H1 (cell line): ENCODE results near the gene SPG11. TPM values are rescaled to one million over a fixed set of nuclear protein-coding genes. Genes with fewer than 3 reads are reported as not detected.

ENCODE experiments used
- CTCF ChIA-PET: fragments of 300-600 bp; sonication (Branson Sonifier 250); formaldehyde crosslinking; loops from one replicate; lab custom pipeline; 2021; ENCODE audit not compliant: partially characterized antibody; lab: Charles Lee
- POLR2A ChIA-PET: fragments of 300-600 bp; sonication (Branson Sonifier 250); formaldehyde crosslinking; loops from one replicate; lab custom pipeline; 2021; ENCODE audit warnings: inconsistent platforms; ENCODE audit not compliant: partially characterized antibody; lab: Charles Lee
- DNase-seq, 2 experiments: peaks; one replicate each; pipeline versions ENCODE4 v3.0.0 to v3.0.0-alpha.2; 2010 to 2022; ENCODE audit warnings: low spot score in 2 of 2, low read depth in 1 of 2, mixed read lengths in 1 of 2
- FAIRE-seq: peaks from 2 replicates; lab custom pipeline; 2011; peaks lifted over from hg19 to GRCh38; lab: Jason Lieb, UNC
- H2AFZ ChIP-seq: 2 replicates; pipeline ENCODE4 v1.8.1; 2012; ENCODE audit warnings: low read length, inconsistent platforms
- H2AK5ac ChIP-seq: 2 replicates; pipeline ENCODE4 v1.6.1; 2013; ENCODE audit warnings: low read depth, low read length
- H2BK120ac ChIP-seq: replicated peaks from 2 replicates; pipeline ENCODE3; 2013; ENCODE audit warnings: low read depth, low read length, inconsistent platforms
- H2BK12ac ChIP-seq: 2 replicates; pipeline ENCODE4 v1.6.1; 2013; ENCODE audit warnings: low read depth, low read length
- H2BK15ac ChIP-seq: 2 replicates; pipeline ENCODE4 v1.6.1; 2013; ENCODE audit warnings: low read length
- H2BK20ac ChIP-seq: 2 replicates; pipeline ENCODE4 v1.6.1; 2013; ENCODE audit warnings: low read length
- H2BK5ac ChIP-seq: 2 replicates; pipeline ENCODE4 v1.6.1; 2013; ENCODE audit warnings: low read depth, low read length
- H3K14ac ChIP-seq: 2 replicates; pipeline ENCODE4 v1.6.1; 2013; ENCODE audit warnings: inconsistent platforms; ENCODE audit not compliant: insufficient read length
- H3K18ac ChIP-seq: 2 replicates; pipeline ENCODE4 v1.6.1; 2013; ENCODE audit warnings: low read length; ENCODE audit errors: extremely low read depth
- H3K23ac ChIP-seq: 2 replicates; pipeline ENCODE4 v1.6.1; 2013; ENCODE audit warnings: inconsistent platforms; ENCODE audit not compliant: insufficient read length
- H3K23me2 ChIP-seq: 2 replicates; pipeline ENCODE4 v1.6.1; 2013; ENCODE audit warnings: low read depth, low read length
- H3K27ac ChIP-seq: 2 replicates; pipeline ENCODE4 v1.6.1; 2011; ENCODE audit warnings: low read depth, low read length, inconsistent platforms
- H3K27me3 ChIP-seq, 4 experiments: replicated peaks in 1 of 4; 1 replicate in 1 of 4; 2 replicates in 3 of 4; pipeline versions ENCODE4 v1.6.1 to v1.8.1; 2011 to 2013; ENCODE audit warnings: low read length in 3 of 4, mild to moderate bottlenecking in 3 of 4, inconsistent platforms in 2 of 4, mixed read lengths in 2 of 4, moderate library complexity in 1 of 4; ENCODE audit not compliant: control insufficient read depth in 3 of 4, insufficient read depth in 3 of 4; ENCODE audit errors: extremely low read depth in 1 of 4
- H3K36me3 ChIP-seq, 4 experiments: 2 replicates each; pipeline versions ENCODE4 v1.6.1 to v1.8.1; 2011 to 2013; ENCODE audit warnings: mild to moderate bottlenecking in 4 of 4, low read length in 3 of 4, moderate library complexity in 2 of 4, control low read depth in 1 of 4, inconsistent platforms in 1 of 4; ENCODE audit not compliant: insufficient read depth in 4 of 4, control insufficient read depth in 2 of 4
- H3K4ac ChIP-seq: replicated peaks from 2 replicates; pipeline ENCODE3; 2013; ENCODE audit warnings: low read length, low read depth, mixed read lengths, inconsistent platforms; ENCODE audit not compliant: insufficient read length
- H3K4me1 ChIP-seq, 4 experiments: replicated peaks in 1 of 4; 1 replicate in 1 of 4; 2 replicates in 3 of 4; pipeline versions ENCODE4 v1.6.1 to v1.8.1; 2011 to 2013; ENCODE audit warnings: low read length in 3 of 4, inconsistent platforms in 2 of 4, mixed read lengths in 1 of 4; ENCODE audit not compliant: insufficient read depth in 4 of 4, control insufficient read depth in 3 of 4
- H3K4me2 ChIP-seq, 2 experiments: 2 replicates each; pipeline versions ENCODE4 v1.6.1 to v1.8.1; 2011 to 2013; ENCODE audit warnings: low read depth in 2 of 2, low read length in 2 of 2, control low read depth in 1 of 2, inconsistent platforms in 1 of 2, mild to moderate bottlenecking in 1 of 2; ENCODE audit not compliant: insufficient read depth in 1 of 2
- H3K4me3 ChIP-seq, 4 experiments: fragments of 200-600, 300-600 bp in 1 of 4; sonication (generic), shearing (Covaris generic), sonication (Bioruptor Twin) in 1 of 4; 2 replicates each; pipeline versions ENCODE4 v1.5.1 to v1.8.1; 2011 to 2016; ENCODE audit warnings: low read length in 4 of 4, low read depth in 3 of 4, control low read depth in 2 of 4, inconsistent platforms in 2 of 4, mild to moderate bottlenecking in 2 of 4, mixed read lengths in 1 of 4, moderate library complexity in 1 of 4; ENCODE audit not compliant: insufficient read depth in 2 of 4; ENCODE audit errors: extremely low read depth in 1 of 4
- H3K56ac ChIP-seq: replicated peaks from 2 replicates; pipeline ENCODE3; 2013; ENCODE audit warnings: low read depth, mild to moderate bottlenecking, mixed read lengths, low read length, inconsistent platforms; ENCODE audit not compliant: insufficient read length
- H3K79me1 ChIP-seq: 2 replicates; pipeline ENCODE4 v1.6.1; 2013; ENCODE audit warnings: low read depth, low read length, control low read depth
- H3K79me2 ChIP-seq, 2 experiments: 2 replicates each; pipeline versions ENCODE4 v1.6.1 to v1.8.1; 2012 to 2013; ENCODE audit warnings: low read length in 2 of 2, mild to moderate bottlenecking in 2 of 2, inconsistent platforms in 1 of 2; ENCODE audit not compliant: insufficient read depth in 2 of 2, control insufficient read depth in 1 of 2
- H3K9ac ChIP-seq, 4 experiments: replicated peaks in 1 of 4; 1 replicate in 1 of 4; 2 replicates in 3 of 4; pipeline versions ENCODE4 v1.6.1 to v1.8.1; 2011 to 2013; ENCODE audit warnings: low read depth in 3 of 4, low read length in 3 of 4, control low read depth in 2 of 4, mild to moderate bottlenecking in 2 of 4, moderate library complexity in 2 of 4, inconsistent platforms in 1 of 4; ENCODE audit errors: extremely low read depth in 1 of 4
- H3K9me3 ChIP-seq, 2 experiments: 2 replicates each; pipeline versions ENCODE4 v1.6.1 to v1.8.1; 2012 to 2013; ENCODE audit warnings: mild to moderate bottlenecking in 2 of 2, moderate library complexity in 2 of 2, control low read depth in 1 of 2, inconsistent platforms in 1 of 2, low read depth in 1 of 2, low read length in 1 of 2, mixed read lengths in 1 of 2; ENCODE audit not compliant: insufficient read depth in 2 of 2
- H4K20me1 ChIP-seq, 2 experiments: replicated peaks in 1 of 2; 2 replicates each; pipeline versions ENCODE3 to v1.8.1; 2011 to 2013; ENCODE audit warnings: inconsistent platforms in 2 of 2, low read length in 2 of 2, mild to moderate bottlenecking in 1 of 2; ENCODE audit not compliant: insufficient read depth in 2 of 2, control insufficient read depth in 1 of 2
- H4K5ac ChIP-seq: 2 replicates; pipeline ENCODE4 v1.6.1; 2013; ENCODE audit warnings: low read length, low read depth, mixed read lengths, inconsistent platforms; ENCODE audit not compliant: insufficient read length
- H4K8ac ChIP-seq: 2 replicates; pipeline ENCODE4 v1.8.0; 2013; ENCODE audit warnings: mild to moderate bottlenecking, moderate library complexity, low read length, inconsistent platforms; ENCODE audit not compliant: insufficient read depth; ENCODE audit errors: extremely low read depth
- H4K91ac ChIP-seq: replicated peaks from 2 replicates; pipeline ENCODE3; 2013; ENCODE audit warnings: low read length, mixed read lengths, inconsistent platforms; ENCODE audit not compliant: insufficient read length
- BRCA1 ChIP-seq: IDR thresholded peaks from 2 replicates; pipeline ENCODE4 v1.6.1; 2012; ENCODE audit warnings: low read depth, low read length, improper control_type of control experiment
- CHD1 ChIP-seq: IDR thresholded peaks from 2 replicates; pipeline ENCODE4 v1.6.1; 2012; ENCODE audit warnings: low read depth, low read length, improper control_type of control experiment
- EZH2 ChIP-seq: fragments of 200-600 bp; sonication (generic); IDR thresholded peaks from 2 replicates; pipeline ENCODE4 v1.7.1; 2012; ENCODE audit warnings: low read depth, mild to moderate bottlenecking, moderate library complexity, low read length, inconsistent platforms; ENCODE audit not compliant: severe bottlenecking
- HDAC6 ChIP-seq: IDR thresholded peaks from one replicate; pipeline ENCODE4 v1.7.1; 2012; ENCODE audit warnings: low read depth, mild to moderate bottlenecking, inconsistent platforms, low read length, moderate library complexity
- JUND ChIP-seq: IDR thresholded peaks from 2 replicates; pipeline ENCODE4 v1.6.1; 2011; ENCODE audit warnings: mild to moderate bottlenecking, improper control_type of control experiment, low read length
- KDM4A ChIP-seq: IDR thresholded peaks from one replicate; pipeline ENCODE4 v1.7.1; 2012; ENCODE audit warnings: low read depth, mild to moderate bottlenecking, moderate library complexity, low read length, inconsistent platforms; ENCODE audit not compliant: severe bottlenecking
- RBBP5 ChIP-seq: IDR thresholded peaks from 2 replicates; pipeline ENCODE4 v1.7.1; 2012; ENCODE audit warnings: low read depth, mild to moderate bottlenecking, inconsistent platforms, low read length, moderate library complexity, borderline replicate concordance
- RNF2 ChIP-seq: fragments of 200-900, 300-1000 bp; sonication (generic); IDR thresholded peaks from 2 replicates; pipeline ENCODE4 v1.7.1; 2016; ENCODE audit warnings: borderline replicate concordance, low read depth, mild to moderate bottlenecking, antibody characterized with exemption, low read length; ENCODE audit not compliant: poor library complexity, severe bottlenecking; ENCODE audit errors: missing control alignments
- RXRA ChIP-seq: IDR thresholded peaks from 2 replicates; pipeline ENCODE4 v1.6.1; 2011; ENCODE audit warnings: low read depth, mild to moderate bottlenecking, low read length, moderate library complexity; ENCODE audit not compliant: insufficient read depth
- SRF ChIP-seq: IDR thresholded peaks from 2 replicates; pipeline ENCODE4 v1.6.1; 2011; ENCODE audit warnings: mild to moderate bottlenecking, low read depth, low read length, moderate library complexity
- TAF1 ChIP-seq: IDR thresholded peaks from 2 replicates; pipeline ENCODE4 v1.6.1; 2011; ENCODE audit warnings: mild to moderate bottlenecking, low read depth, low read length
- TEAD4 ChIP-seq: IDR thresholded peaks from 2 replicates; pipeline ENCODE4 v1.6.1; 2012; ENCODE audit warnings: low read depth, low read length, inconsistent platforms, mixed read lengths
- WGBS, 2 experiments: shearing (Covaris generic) in 1 of 2; methylation state at CpG; one replicate each; pipeline versions ENCODE4 v1.1.6 to v1.1.7; 2013 to 2015; ENCODE audit warnings: low lambda C conversion rate in 2 of 2, mixed read lengths in 2 of 2, inconsistent platforms in 1 of 2, low coverage in 1 of 2, missing lambda C conversion rate in 1 of 2; ENCODE audit not compliant: insufficient replicate concordance in 2 of 2, insufficient coverage in 1 of 2, insufficient read length in 1 of 2; ENCODE audit errors: extremely low coverage in 1 of 2, missing lambda C conversion rate in 1 of 2; 5-methylcytosine and 5-hydroxymethylcytosine counted together
- polyA plus RNA-seq, 7 experiments: library from polyadenylated mRNA; depleted of rRNA in 3 of 7; stranded (reverse) in 5 of 7; unstranded in 2 of 7; fragments of >200 nt in 5 of 7; fragments of 200-250 nt in 2 of 7; gene quantifications; 1 replicate in 5 of 7; 2 replicates in 1 of 7; 4 replicates in 1 of 7; pipeline versions ENCODE4 v1.2.1 to v1.2.3, GENCODE V29; 2011 to 2013; ENCODE audit warnings: missing spikeins in 2 of 7, mixed read lengths in 2 of 7
- total RNA-seq: library from RNA; stranded (reverse); fragmentation: NEBNext Ultra II Directional; extraction: Animal tissue kit (Norgen Biotek cat#: 25700); gene quantifications from 2 replicates; pipeline ENCODE4 v1.2.1, GENCODE V29; 2021

SPG11 gene
- total and polyA plus RNA-seq, 2 of the 8 experiments (the other 6 are each of a cell fraction or from before 2014, with no cell fraction given): 37.1 to 38.6 TPM

GRCh38 chr15:44550256-44550655 is 113.2 kb downstream of the SPG11 start:
- Histone ChIP-seq H3K9me3 (no peaks in the 10 kb centered on the region), H3K4me1 (no peaks in the 10 kb centered on the region), H2BK20ac (no peak overlapping the region), H3K79me1 (no peaks in the 10 kb centered on the region), H2AFZ (no peak overlapping the region), H2AK5ac (no peak overlapping the region), H2BK120ac (no peak overlapping the region), H3K4ac (no peak overlapping the region), H2BK5ac (no peak overlapping the region), H4K91ac (no peak overlapping the region), H3K36me3 (peaks cover 3 to 38% (median 20%) of the 10 kb centered on the region in 4 experiments), H2BK15ac (no peak overlapping the region), H3K56ac (no peak overlapping the region), H3K79me2 (peaks cover 0 to 37% of the 10 kb centered on the region in 2 experiments; a peak in 3 of 4 replicates), H3K9ac (no peak overlapping the region), H2BK12ac (no peak overlapping the region), H4K20me1 (peaks cover 0 to 5% of the 10 kb centered on the region in 2 experiments), H4K5ac (no peak overlapping the region), H3K27me3 (no peaks in the 10 kb centered on the region), H3K4me3 (no peak overlapping the region), H3K18ac (no peak overlapping the region), H3K27ac (no peak overlapping the region), H3K4me2 (no peak overlapping the region), H3K14ac (no peak overlapping the region), H3K23ac (no peak overlapping the region), H4K8ac (no peak overlapping the region), H3K23me2 (no peaks in the 10 kb centered on the region)
- WGBS, 2 experiments: 96% methylated on average over 3 of the region's 3 CpGs; no CpG with 5 or more reads in 1 of the 2 experiments
- ChIA-PET POLR2A (interaction anchor here (0.8 to 1.7 kb wide), 2 partner anchors 13 kb away, joined by 3 to 5 read pairs; partner anchors contain the start of gene EIF3J), CTCF (interaction anchor here (0.6 to 1.7 kb wide), 10 partner anchors 8 to 403 kb away, joined by 3 to 6 read pairs (median 3); partner anchors contain the start of gene EIF3J)
- no peak for TF ChIP-seq RXRA
- no peak for TF ChIP-seq RNF2
- TF ChIP-seq EZH2: no peak
- no peak for TF ChIP-seq JUND
- no peak for TF ChIP-seq HDAC6
- no peak for TF ChIP-seq TAF1
- no peak for TF ChIP-seq SRF
- no peak for TF ChIP-seq RBBP5
- no peak for TF ChIP-seq KDM4A
- TF ChIP-seq CHD1: no peak
- TF ChIP-seq BRCA1: no peak
- TF ChIP-seq TEAD4: no peak
- no peak for FAIRE-seq
- no peak for DNase-seq
